Measurements from ENCODE around the gene PLEKHH1. TPM values are rescaled to one million over a fixed set of nuclear protein-coding genes. Genes with fewer than 3 reads are reported as not detected.
A peak's percentile ranks its signal among the peaks of the same experiment; 100 is the strongest.

The PLEKHH1 gene
- total and polyA plus RNA-seq, 4 donors: 0.59 to 14.0 (median 2.8) TPM

GRCh38 chr14:67514650-67515385 is 18.3 kb upstream of the PLEKHH1 start:
- Histone ChIP-seq H3K27me3 (ENCODE audit: control insufficient read depth in 1 of 2, insufficient read depth in 2 of 2, low read length in 1 of 2) (no peaks in the 10 kb centered on the region), H3K4me3 (ENCODE audit: low read length in 2 of 2) (peak overlapping the region; percentile 79 to 80), H3K36me3 (ENCODE audit: control insufficient read depth in 1 of 2, insufficient read depth in 2 of 2, low read length in 1 of 2) (no peaks in the 10 kb centered on the region), H3K9me3 (ENCODE audit: control insufficient read depth, low read length) (no peaks in the 10 kb centered on the region), H3K27ac (ENCODE audit: low read depth in 1 of 2, low read length in 2 of 2) (no peak overlapping the region), H3K4me1 (ENCODE audit: control insufficient read depth in 1 of 2, insufficient read depth in 2 of 2, low read length in 2 of 2) (no peaks in the 10 kb centered on the region)
- intact Hi-C loops (cut with DNase I): no loop called here
- ATAC-seq (ENCODE audit: low FRiP score): peak; percentile 62
- DNase-seq: peak; percentile 69 to 81
- 0 to 1% methylated on average over 38 to 75 of the region's 75 CpGs for WGBS, 2 donors

- H3K27me3 ChIP-seq (ENCODE audit: control insufficient read depth in 1 of 2, insufficient read depth in 2 of 2, low read length in 1 of 2): no peaks in the 10 kb centered on the region
- no peak overlapping the region for H3K27ac ChIP-seq (ENCODE audit: low read depth in 1 of 2, low read length in 2 of 2)
- ATAC-seq (ENCODE audit: low FRiP score) (peak; percentile 3), DNase-seq (peak in 1 of 2 donors; percentile 44)
- WGBS, 2 donors: 6 to 9% methylated on average over 29 to 45 of the region's 45 CpGs
- no peaks in the 10 kb centered on the region for H3K36me3 ChIP-seq (ENCODE audit: control insufficient read depth in 1 of 2, insufficient read depth in 2 of 2, low read length in 1 of 2)
- no peaks in the 10 kb centered on the region for H3K9me3 ChIP-seq (ENCODE audit: control insufficient read depth, low read length)
- H3K4me1 ChIP-seq (ENCODE audit: control insufficient read depth in 1 of 2, insufficient read depth in 2 of 2, low read length in 2 of 2): no peaks in the 10 kb centered on the region
- peak overlapping the region; percentile 79 to 80 for H3K4me3 ChIP-seq (ENCODE audit: low read length in 2 of 2)
- intact Hi-C loops (cut with DNase I): no loop called here
Observed at GRCh38 chr14:67515386-67516079, 17.6 kb upstream of the PLEKHH1 start.

- ATAC-seq (ENCODE audit: low FRiP score): no peak
- WGBS, 2 donors: 38 to 55% methylated on average over 2 of the region's 2 CpGs
Observed at GRCh38 chr14:67516676-67517075, 16.4 kb upstream of the PLEKHH1 start.

GRCh38 chr14:67517083-67517482 is 16.0 kb upstream of the PLEKHH1 start:
- Histone ChIP-seq H3K4me3 (ENCODE audit: low read length in 2 of 2) (no peak overlapping the region), H3K27ac (ENCODE audit: low read depth in 1 of 2, low read length in 2 of 2) (no peak overlapping the region), H3K4me1 (ENCODE audit: control insufficient read depth in 1 of 2, insufficient read depth in 2 of 2, low read length in 2 of 2) (no peaks in the 10 kb centered on the region), H3K36me3 (ENCODE audit: control insufficient read depth in 1 of 2, insufficient read depth in 2 of 2, low read length in 1 of 2) (no peaks in the 10 kb centered on the region), H3K9me3 (ENCODE audit: control insufficient read depth, low read length) (no peaks in the 10 kb centered on the region), H3K27me3 (ENCODE audit: control insufficient read depth in 1 of 2, insufficient read depth in 2 of 2, low read length in 1 of 2) (no peaks in the 10 kb centered on the region)
- ATAC-seq (ENCODE audit: low FRiP score) (no peak), DNase-seq (peak in 1 of 2 donors; percentile 46)
- intact Hi-C loops (cut with DNase I): no loop called here
- WGBS, 2 donors: 6 to 11% methylated on average over 12 of the region's 12 CpGs

More at GRCh38 chr14:67516676-67517075, 16.4 kb upstream of the PLEKHH1 start:
- Histone ChIP-seq H3K27me3 (ENCODE audit: control insufficient read depth in 1 of 2, insufficient read depth in 2 of 2, low read length in 1 of 2) (no peaks in the 10 kb centered on the region), H3K4me1 (ENCODE audit: control insufficient read depth in 1 of 2, insufficient read depth in 2 of 2, low read length in 2 of 2) (no peaks in the 10 kb centered on the region), H3K4me3 (ENCODE audit: low read length in 2 of 2) (no peak overlapping the region), H3K36me3 (ENCODE audit: control insufficient read depth in 1 of 2, insufficient read depth in 2 of 2, low read length in 1 of 2) (no peaks in the 10 kb centered on the region), H3K9me3 (ENCODE audit: control insufficient read depth, low read length) (no peaks in the 10 kb centered on the region), H3K27ac (ENCODE audit: low read depth in 1 of 2, low read length in 2 of 2) (no peak overlapping the region)
- DNase-seq: no peak
- intact Hi-C loops (cut with DNase I): no loop called here

- Histone ChIP-seq H3K36me3 (ENCODE audit: control insufficient read depth in 1 of 2, insufficient read depth in 2 of 2, low read length in 1 of 2) (no peaks in the 10 kb centered on the region), H3K4me3 (ENCODE audit: low read length in 2 of 2) (no peak overlapping the region), H3K9me3 (ENCODE audit: control insufficient read depth, low read length) (no peaks in the 10 kb centered on the region), H3K27ac (ENCODE audit: low read depth in 1 of 2, low read length in 2 of 2) (no peak overlapping the region), H3K4me1 (ENCODE audit: control insufficient read depth in 1 of 2, insufficient read depth in 2 of 2, low read length in 2 of 2) (no peaks in the 10 kb centered on the region), H3K27me3 (ENCODE audit: control insufficient read depth in 1 of 2, insufficient read depth in 2 of 2, low read length in 1 of 2) (no peaks in the 10 kb centered on the region)
- DNase-seq (no peak), ATAC-seq (ENCODE audit: low FRiP score) (no peak)
- intact Hi-C loops (cut with DNase I): no loop called here
- 73 to 83% methylated on average over 5 of the region's 5 CpGs for WGBS, 2 donors
Observed at GRCh38 chr14:67519406-67519805, 13.7 kb upstream of the PLEKHH1 start.

GRCh38 chr14:67520482-67520881 is 12.6 kb upstream of the PLEKHH1 start:
- WGBS, 2 donors: 92% methylated on average over 1 of the region's 1 CpG
- intact Hi-C loops (cut with DNase I): no loop called here
- Histone ChIP-seq H3K4me3 (ENCODE audit: low read length in 2 of 2) (no peak overlapping the region), H3K4me1 (ENCODE audit: control insufficient read depth in 1 of 2, insufficient read depth in 2 of 2, low read length in 2 of 2) (no peaks in the 10 kb centered on the region), H3K27ac (ENCODE audit: low read depth in 1 of 2, low read length in 2 of 2) (no peak overlapping the region), H3K9me3 (ENCODE audit: control insufficient read depth, low read length) (no peaks in the 10 kb centered on the region), H3K27me3 (ENCODE audit: control insufficient read depth in 1 of 2, insufficient read depth in 2 of 2, low read length in 1 of 2) (no peaks in the 10 kb centered on the region), H3K36me3 (ENCODE audit: control insufficient read depth in 1 of 2, insufficient read depth in 2 of 2, low read length in 1 of 2) (no peaks in the 10 kb centered on the region)
- ATAC-seq (ENCODE audit: low FRiP score) (no peak), DNase-seq (no peak)

GRCh38 chr14:67522270-67522669 is 10.8 kb upstream of the PLEKHH1 start:
- H3K4me3 ChIP-seq (ENCODE audit: low read length in 2 of 2): no peak overlapping the region
- no peaks in the 10 kb centered on the region for H3K27me3 ChIP-seq (ENCODE audit: control insufficient read depth in 1 of 2, insufficient read depth in 2 of 2, low read length in 1 of 2)
- no peaks in the 10 kb centered on the region for H3K4me1 ChIP-seq (ENCODE audit: control insufficient read depth in 1 of 2, insufficient read depth in 2 of 2, low read length in 2 of 2)
- H3K27ac ChIP-seq (ENCODE audit: low read depth in 1 of 2, low read length in 2 of 2): no peak overlapping the region
- WGBS, 2 donors: 26 to 33% methylated on average over 2 of the region's 2 CpGs
- no peaks in the 10 kb centered on the region for H3K36me3 ChIP-seq (ENCODE audit: control insufficient read depth in 1 of 2, insufficient read depth in 2 of 2, low read length in 1 of 2)
- intact Hi-C loops (cut with DNase I): no loop called here
- no peak for DNase-seq
- no peaks in the 10 kb centered on the region for H3K9me3 ChIP-seq (ENCODE audit: control insufficient read depth, low read length)
- ATAC-seq (ENCODE audit: low FRiP score): no peak

GRCh38 chr14:67523764-67524633 is 9.1 kb upstream of the PLEKHH1 start:
- Histone ChIP-seq H3K36me3 (ENCODE audit: control insufficient read depth in 1 of 2, insufficient read depth in 2 of 2, low read length in 1 of 2) (no peaks in the 10 kb centered on the region), H3K4me3 (ENCODE audit: low read length in 2 of 2) (no peak overlapping the region), H3K9me3 (ENCODE audit: control insufficient read depth, low read length) (no peaks in the 10 kb centered on the region), H3K27ac (ENCODE audit: low read depth in 1 of 2, low read length in 2 of 2) (no peak overlapping the region), H3K4me1 (ENCODE audit: control insufficient read depth in 1 of 2, insufficient read depth in 2 of 2, low read length in 2 of 2) (no peaks in the 10 kb centered on the region), H3K27me3 (ENCODE audit: control insufficient read depth in 1 of 2, insufficient read depth in 2 of 2, low read length in 1 of 2) (no peaks in the 10 kb centered on the region)
- intact Hi-C loops (cut with DNase I): no loop called here
- DNase-seq (no peak), ATAC-seq (ENCODE audit: low FRiP score) (no peak)
- 48 to 57% methylated on average over 7 of the region's 7 CpGs for WGBS, 2 donors
